ENCODE measurements around the gene ZCCHC7. TPM values are rescaled to one million over a fixed set of nuclear protein-coding genes. Genes with fewer than 3 reads are reported as not detected.

The ZCCHC7 gene
- total RNA-seq, 1 donor from 2014 or later: 6.3 TPM

DNA sequence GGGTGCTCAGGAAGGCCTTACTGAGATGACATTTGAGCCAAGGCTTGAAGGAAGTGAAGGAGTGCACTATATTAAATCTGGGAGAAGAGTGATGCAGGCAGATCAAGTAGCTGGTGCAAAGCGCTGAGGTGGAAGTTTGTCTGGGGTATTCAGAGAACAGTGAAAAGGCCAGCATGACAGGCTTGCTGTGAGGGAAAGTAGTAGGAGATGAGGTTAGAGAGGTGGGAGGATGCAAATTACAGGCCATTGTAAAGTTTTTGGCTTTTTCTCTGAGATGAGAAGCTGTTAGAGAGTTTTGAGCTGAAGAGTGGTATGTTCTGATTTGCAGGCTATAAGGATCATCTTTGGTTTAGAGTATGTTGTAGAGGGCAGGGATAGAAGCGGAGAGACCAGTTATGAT lies 221.3 kb downstream of the ZCCHC7 start:
- intact Hi-C loops (cut with DNase I): no loop called here
- DNase-seq: no peak
- ATAC-seq (ENCODE audit: poor library complexity): no peak

- intact Hi-C loops (cut with DNase I): no loop called here
- ATAC-seq (ENCODE audit: poor library complexity) (no peak), DNase-seq (no peak)
Measured at GRCh38 chr9:37342493-37342892, 222.1 kb downstream of the ZCCHC7 start.

GRCh38 chr9:37342895-37343294 lies 222.5 kb downstream of the ZCCHC7 start:
- DNase-seq: no peak
- intact Hi-C loops (cut with DNase I): no loop called here
- no peak for ATAC-seq (ENCODE audit: poor library complexity)

- ATAC-seq (ENCODE audit: poor library complexity) (no peak), DNase-seq (no peak)
- intact Hi-C loops (cut with DNase I): no loop called here
Measured at GRCh38 chr9:37343724-37344123, 223.3 kb downstream of the ZCCHC7 start.

DNA sequence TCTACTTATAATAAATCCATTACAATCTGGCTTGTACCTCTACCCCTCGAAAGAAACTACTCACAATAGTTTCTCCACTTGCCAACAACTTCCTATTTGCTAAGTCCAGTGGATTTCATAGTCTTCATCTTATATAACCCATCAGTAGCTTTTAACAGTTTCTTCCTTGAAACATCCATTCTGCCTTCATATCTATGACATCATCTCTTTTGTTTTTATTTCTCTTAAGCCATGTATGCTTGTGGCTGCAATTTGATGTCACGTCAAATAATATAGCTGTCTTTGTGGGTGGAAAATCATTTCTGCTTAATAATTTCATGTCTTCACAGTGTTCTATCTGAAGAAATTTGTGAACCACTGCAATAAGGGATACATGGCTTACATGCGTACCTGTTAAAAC lies 224.7 kb downstream of the ZCCHC7 start:
- ATAC-seq (ENCODE audit: poor library complexity) (no peak), DNase-seq (no peak)
- intact Hi-C loops (cut with DNase I): no loop called here

DNA sequence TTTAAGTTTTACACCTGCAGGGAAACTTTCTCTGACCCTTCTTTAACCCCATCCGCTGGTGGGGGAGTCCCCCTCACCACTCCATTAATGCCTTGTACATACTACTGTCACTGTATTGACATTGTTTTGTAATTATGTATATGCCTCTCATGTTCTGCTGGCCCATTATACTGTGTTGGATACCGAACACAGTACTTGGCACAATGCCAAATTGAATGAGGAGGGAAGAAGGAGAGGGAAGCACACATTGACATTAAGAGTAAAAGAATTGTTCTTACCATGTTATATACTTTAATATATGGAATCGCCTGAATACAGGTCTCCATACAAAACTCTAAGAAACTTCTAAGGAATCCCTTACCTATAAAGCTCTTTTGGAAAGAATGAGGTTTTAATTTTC lies 228.5 kb downstream of the ZCCHC7 start:
- DNase-seq (no peak), ATAC-seq (ENCODE audit: poor library complexity) (no peak)
- intact Hi-C loops (cut with DNase I): no loop called here

GRCh38 chr9:37350486-37351190 lies 230.3 kb downstream of the ZCCHC7 start:
- no peak for ATAC-seq (ENCODE audit: poor library complexity)
- DNase-seq: no peak
- intact Hi-C loops (cut with DNase I): no loop called here

- DNase-seq (no peak), ATAC-seq (ENCODE audit: poor library complexity) (no peak)
- intact Hi-C loops (cut with DNase I): no loop called here
Measured at GRCh38 chr9:37353791-37354190, 233.4 kb downstream of the ZCCHC7 start.

- no peak for ATAC-seq (ENCODE audit: poor library complexity)
- DNase-seq: no peak
- intact Hi-C loops (cut with DNase I): no loop called here
Measured at GRCh38 chr9:37362430-37362829, 242.1 kb downstream of the ZCCHC7 start.

GRCh38 chr9:37363124-37363523 lies 242.8 kb downstream of the ZCCHC7 start:
- DNase-seq (no peak), ATAC-seq (ENCODE audit: poor library complexity) (no peak)
- intact Hi-C loops (cut with DNase I): no loop called here

DNA sequence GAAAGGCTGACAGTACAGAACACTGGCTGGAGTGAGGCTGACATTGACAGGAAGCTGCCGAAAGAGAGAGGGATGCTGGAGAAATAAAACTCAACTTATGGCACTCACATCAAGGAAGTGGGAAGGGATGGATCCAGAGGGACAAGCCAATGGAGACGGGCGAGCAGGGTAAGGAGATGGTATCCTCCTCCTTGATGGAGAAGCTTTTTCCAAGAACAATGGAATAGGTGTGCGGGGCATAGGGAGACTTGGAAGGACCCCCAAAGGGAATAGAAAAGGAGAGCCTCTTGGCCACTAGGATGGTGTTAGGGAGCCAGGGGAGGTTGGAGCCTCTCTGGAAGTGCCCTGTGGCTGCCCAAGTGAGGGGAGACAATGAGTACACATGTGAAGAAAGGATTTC lies 243.8 kb downstream of the ZCCHC7 start:
- intact Hi-C loops (cut with DNase I): no loop called here
- ATAC-seq (ENCODE audit: poor library complexity) (no peak), DNase-seq (no peak)

DNA sequence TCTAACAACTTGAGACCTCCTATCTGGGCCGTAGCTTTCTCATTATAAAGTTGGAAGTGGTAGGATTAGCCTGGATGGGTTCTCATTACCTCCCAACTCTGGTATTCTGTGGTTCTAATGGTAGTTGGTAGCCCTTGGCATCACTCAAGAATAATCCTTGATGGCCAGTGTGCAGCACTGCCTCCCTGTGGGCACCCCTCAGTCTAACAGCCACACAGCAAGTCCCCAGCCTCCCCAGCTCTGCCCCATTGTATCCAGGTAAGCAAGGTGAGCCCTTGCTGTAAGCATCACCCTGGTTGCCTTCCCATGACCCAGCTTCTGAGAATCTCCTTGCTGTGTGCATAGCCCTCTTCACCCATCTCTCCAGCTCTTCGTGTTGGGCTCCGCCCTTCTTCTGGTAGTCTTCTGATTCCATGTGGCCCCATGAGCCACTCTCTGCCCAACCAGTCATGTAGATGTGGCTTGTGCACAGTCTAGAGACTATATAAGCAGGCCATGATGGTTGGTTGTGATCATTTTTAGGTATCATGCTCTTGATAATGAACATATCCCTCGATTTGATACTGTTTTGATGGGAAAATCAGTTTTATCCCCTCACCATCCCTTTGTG lies 244.5 kb downstream of the ZCCHC7 start:
- DNase-seq (no peak), ATAC-seq (ENCODE audit: poor library complexity) (no peak)
- intact Hi-C loops (cut with DNase I): no loop called here

- no peak for ATAC-seq (ENCODE audit: poor library complexity)
- DNase-seq: no peak
- intact Hi-C loops (cut with DNase I): no loop called here
Measured at GRCh38 chr9:37369671-37370070, 249.3 kb downstream of the ZCCHC7 start.

GRCh38 chr9:37370282-37370681 lies 249.9 kb downstream of the ZCCHC7 start:
- DNase-seq (no peak), ATAC-seq (ENCODE audit: poor library complexity) (no peak)
- intact Hi-C loops (cut with DNase I): no loop called here

GRCh38 chr9:37370968-37371563 lies 250.7 kb downstream of the ZCCHC7 start:
- ATAC-seq (ENCODE audit: poor library complexity): no peak
- DNase-seq: no peak
- intact Hi-C loops (cut with DNase I): no loop called here

DNA sequence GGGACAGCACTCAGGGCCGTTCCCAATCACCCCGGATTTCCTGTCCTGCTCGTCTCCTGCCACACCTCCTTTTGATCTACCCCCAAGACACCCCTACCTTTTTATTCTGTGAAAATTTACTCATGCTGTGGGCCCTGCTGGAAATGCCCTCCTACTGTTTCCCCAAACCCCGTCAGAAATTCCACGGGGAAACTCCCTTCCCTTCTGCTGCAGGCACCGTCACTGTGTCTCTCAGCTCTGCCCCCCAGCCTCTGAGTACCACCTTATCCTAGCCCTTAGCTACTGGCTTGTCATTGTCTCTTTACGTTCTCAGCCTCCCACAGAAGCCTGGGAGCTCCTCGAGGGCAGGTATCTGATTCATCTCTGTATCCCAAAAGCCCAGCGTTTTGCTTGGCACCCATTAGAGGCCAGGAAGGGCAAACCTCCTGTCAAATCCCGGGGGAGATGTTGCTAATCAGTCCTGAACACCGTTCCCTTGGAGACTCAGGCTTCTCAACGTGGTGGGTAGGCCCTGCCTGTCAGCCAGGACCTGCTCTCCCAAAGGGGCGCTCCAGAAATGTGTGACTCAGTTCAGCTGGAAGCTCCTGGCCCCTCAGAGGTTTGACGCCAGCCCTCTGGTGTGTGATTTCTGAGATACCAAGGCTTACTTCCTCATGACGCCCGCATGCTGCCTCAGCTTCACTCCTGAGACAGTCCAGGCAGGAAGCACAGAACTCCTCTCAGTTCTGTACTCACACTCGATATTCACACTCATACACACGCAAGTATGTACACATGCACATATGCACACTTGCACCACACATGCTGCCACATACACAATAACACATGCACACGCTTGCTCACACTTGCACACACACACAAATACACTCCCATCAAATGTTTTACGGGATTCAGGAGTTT lies 251.4 kb downstream of the ZCCHC7 start:
- ATAC-seq (ENCODE audit: poor library complexity) (no peak), DNase-seq (no peak)
- intact Hi-C loops (cut with DNase I): no loop called here

DNA sequence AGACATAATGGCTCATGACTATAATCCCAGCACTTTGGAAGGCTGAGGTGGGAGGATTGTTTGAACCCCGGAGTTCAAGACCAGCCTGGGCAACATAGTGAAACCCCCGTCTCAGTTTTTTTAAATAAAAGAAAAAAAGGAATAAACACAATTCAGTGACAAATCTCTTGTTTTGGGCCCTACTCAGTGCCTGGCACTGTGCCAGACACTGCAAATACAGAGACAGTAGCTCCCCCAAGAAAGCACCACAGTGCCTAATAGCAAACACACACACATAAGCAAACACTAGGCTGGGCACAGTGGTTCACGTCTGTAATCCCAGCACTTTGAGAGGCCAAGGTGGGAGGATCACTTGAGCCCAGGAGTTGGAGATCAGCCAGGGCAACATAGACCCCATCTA lies 252.5 kb downstream of the ZCCHC7 start:
- intact Hi-C loops (cut with DNase I): no loop called here
- no peak for ATAC-seq (ENCODE audit: poor library complexity)
- DNase-seq: no peak

- ATAC-seq (ENCODE audit: poor library complexity): no peak
- DNase-seq: no peak
- intact Hi-C loops (cut with DNase I): no loop called here
Measured at GRCh38 chr9:37373621-37374020, 253.2 kb downstream of the ZCCHC7 start.

- intact Hi-C loops (cut with DNase I): no loop called here
- ATAC-seq (ENCODE audit: poor library complexity) (no peak), DNase-seq (no peak)
Measured at GRCh38 chr9:37374892-37375291, 254.5 kb downstream of the ZCCHC7 start.
